ENCODE data around the gene NFE2L2.

DNA sequence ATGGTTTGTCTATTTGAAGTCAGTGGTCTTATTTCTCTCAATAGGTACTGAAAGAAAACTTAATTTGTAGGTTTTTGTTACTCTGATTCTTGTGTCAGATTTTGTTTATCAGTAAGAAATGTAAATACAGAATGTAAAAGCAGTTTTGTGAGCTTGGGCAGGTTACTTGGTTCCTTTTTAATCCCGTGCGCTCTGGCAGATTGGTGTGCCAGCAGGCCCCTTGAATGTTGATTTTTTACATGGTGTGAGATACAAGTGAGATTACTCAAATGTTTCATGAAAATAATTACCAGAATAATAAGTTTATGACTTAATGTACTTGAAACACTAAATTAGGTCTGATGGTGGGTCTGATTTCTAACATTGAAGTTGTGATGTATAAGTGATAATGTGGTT is 38.6 kb downstream of the NFE2L2 start:
- TF ChIP-seq, protein P1, sequence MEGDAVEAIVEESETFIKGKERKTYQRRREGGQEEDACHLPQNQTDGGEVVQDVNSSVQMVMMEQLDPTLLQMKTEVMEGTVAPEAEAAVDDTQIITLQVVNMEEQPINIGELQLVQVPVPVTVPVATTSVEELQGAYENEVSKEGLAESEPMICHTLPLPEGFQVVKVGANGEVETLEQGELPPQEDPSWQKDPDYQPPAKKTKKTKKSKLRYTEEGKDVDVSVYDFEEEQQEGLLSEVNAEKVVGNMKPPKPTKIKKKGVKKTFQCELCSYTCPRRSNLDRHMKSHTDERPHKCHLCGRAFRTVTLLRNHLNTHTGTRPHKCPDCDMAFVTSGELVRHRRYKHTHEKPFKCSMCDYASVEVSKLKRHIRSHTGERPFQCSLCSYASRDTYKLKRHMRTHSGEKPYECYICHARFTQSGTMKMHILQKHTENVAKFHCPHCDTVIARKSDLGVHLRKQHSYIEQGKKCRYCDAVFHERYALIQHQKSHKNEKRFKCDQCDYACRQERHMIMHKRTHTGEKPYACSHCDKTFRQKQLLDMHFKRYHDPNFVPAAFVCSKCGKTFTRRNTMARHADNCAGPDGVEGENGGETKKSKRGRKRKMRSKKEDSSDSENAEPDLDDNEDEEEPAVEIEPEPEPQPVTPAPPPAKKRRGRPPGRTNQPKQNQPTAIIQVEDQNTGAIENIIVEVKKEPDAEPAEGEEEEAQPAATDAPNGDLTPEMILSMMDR (IDR thresholded peaks at IDR 0.05) = no peak
- no peak for TF ChIP-seq POLR2AphosphoS5 (IDR thresholded peaks at IDR 0.05)
- no peak for TF ChIP-seq POLR2A (IDR thresholded peaks at IDR 0.05)
